Activated CD8-positive, alpha-beta memory T cell treated with anti-CD3 and anti-CD28 coated beads, Interleukin-2, amount 10 ng/mL, durations not matched to agents 7 days and 5 days (primary cell): ENCODE measurements around the gene CRNN. TPM values are rescaled to one million over a fixed set of nuclear protein-coding genes. Genes with fewer than 3 reads are reported as not detected.

Experiments
- total RNA-seq, 2 experiments: library from RNA; stranded (reverse); gene quantifications; one replicate each; pipeline ENCODE4 v1.2.3, GENCODE V29; 2021

Gene CRNN
- total RNA-seq, 2 experiments from 2014 or later = not detected

Other genes with a start within 250 kb of the CRNN start
- not detected for gene HRNR, start 190.1 kb downstream of the CRNN start, total RNA-seq
- gene FLG, start 89.0 kb downstream of the CRNN start, total RNA-seq = not detected
- gene FLG2, start 54.3 kb downstream of the CRNN start, total RNA-seq = not detected
- not detected for gene LCE5A, start 96.5 kb upstream of the CRNN start, total RNA-seq
- gene CRCT1, start 100.2 kb upstream of the CRNN start, total RNA-seq = not detected
- gene LCE3E, start 152.5 kb upstream of the CRNN start, total RNA-seq = not detected
- not detected for gene LCE3D, start 166.3 kb upstream of the CRNN start, total RNA-seq
- gene LCE3C, start 186.0 kb upstream of the CRNN start, total RNA-seq = not detected
- gene LCE3B, start 199.5 kb upstream of the CRNN start, total RNA-seq = not detected
- gene LCE3A, start 208.8 kb upstream of the CRNN start, total RNA-seq = not detected
- gene LCE2D, start 249.1 kb upstream of the CRNN start, total RNA-seq = not detected